NCI-H2081 treated with DMSO at 0.1 percent for 48 hours (cell line): ENCODE results near the gene NCKAP5.

Experiments used
- DNase-seq: peaks from one replicate; lab custom pipeline; 2025; lab: John Stamatoyannopoulos, UW

Gene NCKAP5

DNA sequence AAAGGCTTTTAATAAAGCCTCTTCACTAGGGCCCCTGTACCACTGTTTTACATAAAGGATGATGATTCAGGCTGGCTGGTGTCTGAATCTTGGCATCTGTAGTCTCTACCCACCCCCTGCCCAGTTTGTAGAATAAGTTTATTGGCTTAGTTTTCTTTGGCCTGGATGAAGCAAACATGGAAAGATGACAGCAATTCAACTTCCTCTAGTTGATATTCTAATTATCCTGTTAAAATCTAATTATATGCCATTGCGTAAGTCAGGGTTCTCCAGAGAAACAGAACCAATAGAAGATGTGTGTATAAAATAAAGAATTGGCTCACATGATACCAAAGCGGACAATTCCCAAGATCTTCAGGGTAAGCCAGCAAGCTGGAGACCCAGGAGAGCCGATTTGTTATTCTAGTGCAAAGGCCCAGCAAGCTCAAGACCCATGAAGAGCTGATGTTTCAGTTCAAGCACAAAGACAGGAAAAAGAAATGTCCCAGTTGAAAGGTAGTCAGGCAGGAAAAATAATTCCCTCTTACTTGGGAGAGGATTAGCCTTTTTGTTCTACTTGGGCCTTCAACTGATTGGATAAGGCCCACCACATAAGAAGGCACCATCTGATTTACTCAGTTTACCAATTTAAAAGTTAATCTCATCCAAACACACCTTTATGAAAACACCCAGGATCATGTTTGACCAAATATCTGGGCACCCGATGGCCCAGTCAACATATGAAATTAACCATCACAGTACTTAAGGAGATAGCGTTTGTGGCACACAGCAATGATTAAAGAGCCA, 815.6 kb downstream of the NCKAP5 start:
- no peak for DNase-seq

DNA sequence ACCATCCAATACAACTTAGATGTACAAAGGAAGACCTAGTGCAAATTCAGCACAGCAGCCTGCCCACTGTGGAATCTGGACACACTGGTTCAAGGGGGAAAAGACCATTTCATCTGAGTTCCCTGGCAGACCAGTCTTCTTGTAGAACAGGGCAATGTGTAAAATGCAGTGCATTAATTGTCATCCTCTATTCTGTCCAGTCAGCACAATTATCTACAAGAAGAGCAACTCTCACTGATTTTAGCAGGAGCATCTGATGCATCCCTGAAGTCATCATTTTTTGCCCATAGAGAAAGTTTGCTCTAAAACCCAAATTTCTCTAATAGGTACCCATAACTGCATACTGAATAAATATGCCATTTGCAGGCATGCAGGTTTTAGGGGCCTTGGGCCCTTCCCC, 816.4 kb downstream of the NCKAP5 start:
- DNase-seq: no peak

DNA sequence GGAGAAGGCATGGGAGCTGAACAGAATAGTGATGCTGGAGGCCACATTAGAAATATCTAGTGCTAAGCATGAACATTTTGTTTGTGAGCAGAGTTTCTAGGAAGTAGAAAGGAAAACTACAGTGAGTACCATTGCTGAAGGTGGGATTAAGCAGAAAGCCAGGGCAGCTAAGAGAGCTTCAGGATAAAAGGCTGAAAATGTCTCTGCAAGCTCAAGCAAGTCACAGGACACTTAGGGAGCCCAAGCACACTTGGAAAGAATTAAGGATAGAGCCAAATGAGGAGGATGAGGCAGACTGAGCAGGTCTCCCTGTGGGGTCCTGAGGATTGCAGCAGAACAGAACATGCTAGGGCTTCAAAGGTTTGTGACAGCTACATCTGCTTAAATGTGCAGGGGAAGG, 817.7 kb downstream of the NCKAP5 start:
- no peak for DNase-seq

DNA sequence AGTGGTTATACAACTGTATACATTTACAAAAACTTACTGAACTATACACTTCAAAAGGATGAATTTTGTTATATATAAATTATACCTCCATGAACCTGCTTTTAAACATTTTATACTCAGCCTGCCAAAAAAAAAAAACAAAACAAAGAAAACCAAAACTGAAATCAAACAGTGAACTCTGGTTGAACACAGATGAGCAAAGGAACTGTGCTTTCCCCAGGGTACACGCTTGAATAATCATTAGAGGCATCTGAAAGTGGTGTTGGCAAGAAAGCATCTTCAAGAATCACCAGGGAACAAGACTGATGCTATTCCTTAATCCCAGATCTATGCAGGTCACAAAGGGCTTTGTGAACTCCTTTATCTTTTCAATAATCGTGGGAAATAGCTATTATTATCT, 821.2 kb downstream of the NCKAP5 start:
- no peak for DNase-seq

DNA sequence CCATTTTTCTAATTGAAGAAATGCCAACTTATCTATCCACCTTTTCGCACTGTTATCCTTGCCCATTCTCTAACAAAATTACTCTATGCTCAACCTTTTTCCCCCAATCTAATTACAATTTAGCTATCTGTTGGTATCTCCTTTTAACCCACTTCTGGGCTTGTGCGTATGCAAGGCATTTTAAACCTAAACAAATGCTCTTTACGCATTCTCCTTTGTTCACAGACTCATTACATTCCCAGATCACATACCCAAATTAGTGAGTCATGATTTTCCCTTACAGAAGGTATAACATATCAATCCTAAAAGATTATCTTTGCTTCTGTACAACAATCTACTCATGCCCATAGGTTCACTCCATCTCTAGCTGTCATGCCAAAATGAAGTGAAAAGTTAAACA, 826.5 kb downstream of the NCKAP5 start:
- DNase-seq: no peak

DNA sequence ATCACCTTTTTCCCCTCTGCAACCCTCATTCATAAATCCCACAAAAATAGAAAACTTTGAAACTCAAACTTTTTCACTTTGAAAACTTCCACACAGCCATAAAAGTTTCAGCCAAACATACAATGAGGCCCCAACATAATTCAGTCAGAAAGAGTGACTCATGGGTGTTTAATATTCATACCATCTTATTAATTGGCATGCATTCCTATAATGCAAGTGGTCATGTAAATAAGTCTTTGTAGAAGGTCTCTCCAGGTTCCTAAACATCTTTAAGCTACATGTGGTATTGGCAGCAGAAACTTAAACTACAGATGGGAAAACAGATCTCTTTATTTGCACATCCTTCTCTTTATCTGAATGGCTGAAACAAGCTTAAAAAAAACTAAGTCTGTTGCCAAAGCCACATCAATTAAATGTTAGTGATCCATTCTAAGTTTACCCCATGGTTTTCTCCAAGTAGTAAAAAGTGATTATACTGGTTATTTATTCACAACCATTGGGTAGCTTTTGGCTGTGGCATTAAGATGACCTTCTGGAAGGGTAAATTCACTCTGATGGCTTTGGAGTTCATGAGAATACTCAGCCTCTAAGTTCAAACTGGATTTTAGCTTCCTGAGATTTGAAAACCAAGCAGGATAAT, 828.1 kb downstream of the NCKAP5 start:
- DNase-seq: no peak

DNA sequence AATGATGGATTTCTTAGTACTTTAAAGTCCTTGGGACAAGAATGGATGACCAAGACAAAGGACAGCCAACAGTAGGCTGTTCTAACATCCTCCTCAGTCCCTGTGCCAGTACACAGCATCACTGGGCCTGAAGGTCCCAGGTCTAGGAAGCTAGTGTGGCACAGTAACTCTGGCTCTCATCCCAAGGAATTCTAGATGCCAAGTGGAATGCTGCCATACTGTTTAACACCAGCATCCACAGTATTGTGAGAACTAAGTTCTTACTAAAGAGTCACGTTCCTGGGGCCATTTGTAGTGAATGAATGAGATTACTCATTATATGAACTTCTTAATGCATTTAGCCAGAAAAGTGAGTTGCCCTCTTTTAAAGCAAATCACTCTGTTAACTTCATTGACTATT, 830.0 kb downstream of the NCKAP5 start:
- DNase-seq: no peak

DNA sequence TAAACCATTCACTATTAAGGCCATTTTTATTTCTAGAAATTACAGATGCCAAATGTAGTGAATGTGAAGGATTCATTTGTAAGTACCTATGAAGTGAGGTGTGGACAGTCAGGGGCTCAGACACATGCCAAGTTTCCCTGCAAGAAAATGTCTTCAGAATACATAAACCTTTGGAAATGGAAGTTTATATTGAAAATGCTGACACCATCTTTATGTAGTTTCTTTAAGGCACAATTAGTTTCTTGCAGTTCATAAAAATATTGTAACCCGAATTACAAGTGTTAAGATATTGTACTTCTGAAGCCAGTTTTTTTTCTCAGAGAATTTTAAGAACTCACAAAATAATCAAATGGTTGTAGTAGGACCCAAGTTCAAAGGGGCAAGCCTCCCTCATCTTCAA, 832.2 kb downstream of the NCKAP5 start:
- no peak for DNase-seq

DNA sequence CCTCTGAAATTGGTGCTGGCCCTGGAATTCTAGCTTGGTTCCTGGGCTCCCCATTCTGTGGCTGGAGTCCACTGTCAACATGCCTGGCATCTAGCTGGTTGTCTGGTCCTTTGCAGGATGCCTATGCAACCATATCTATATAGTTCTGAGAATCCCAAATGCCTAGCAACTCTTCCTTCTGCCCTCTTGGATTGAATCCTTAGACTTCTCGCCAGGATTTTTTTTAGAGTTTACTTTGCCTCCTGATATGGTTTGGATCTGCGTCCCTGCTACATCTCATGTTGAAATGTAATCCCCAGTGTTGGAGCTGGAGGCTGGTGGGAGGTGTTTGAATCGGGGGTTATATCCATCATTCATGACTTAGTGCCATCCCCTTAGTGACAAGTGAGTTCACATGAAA, 833.3 kb downstream of the NCKAP5 start:
- no peak for DNase-seq

DNA sequence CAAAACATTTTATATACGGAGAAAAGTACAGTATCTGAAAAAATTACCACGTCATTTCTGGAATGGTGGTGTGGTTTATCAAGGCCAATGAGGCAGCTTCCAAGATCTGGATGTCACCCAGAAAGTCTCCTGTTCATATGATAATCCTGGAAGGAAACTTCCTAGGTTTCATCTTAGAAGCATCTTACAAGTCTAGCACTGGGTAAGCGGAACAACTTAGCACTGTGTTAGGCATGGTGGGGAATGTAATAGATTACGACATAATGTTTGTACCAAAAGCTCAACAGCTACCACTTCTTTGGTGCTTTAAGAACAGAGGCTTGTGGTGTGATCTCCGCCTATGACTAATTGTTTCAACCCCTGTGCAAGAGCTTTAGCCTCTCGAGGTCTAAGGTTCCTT, 835.2 kb downstream of the NCKAP5 start:
- DNase-seq: no peak

DNA sequence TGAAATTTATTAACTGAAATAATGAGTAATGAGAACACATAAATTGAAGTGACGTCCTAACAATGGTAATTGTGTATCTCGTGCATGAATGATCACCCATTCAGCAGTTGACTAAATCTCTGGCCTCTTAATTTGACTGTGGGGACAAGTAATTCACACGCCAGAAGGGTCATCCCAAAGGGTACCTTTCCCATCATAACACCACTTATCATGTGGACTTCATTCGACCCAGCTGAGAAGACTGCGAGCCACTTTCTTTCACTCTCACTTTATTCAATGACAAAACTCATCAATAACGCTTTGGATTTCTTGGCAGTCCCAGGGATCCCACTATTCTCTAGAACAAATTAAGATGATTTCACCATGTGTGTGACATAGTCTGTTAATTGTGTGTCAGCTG, 835.6 kb downstream of the NCKAP5 start:
- DNase-seq: no peak

DNA sequence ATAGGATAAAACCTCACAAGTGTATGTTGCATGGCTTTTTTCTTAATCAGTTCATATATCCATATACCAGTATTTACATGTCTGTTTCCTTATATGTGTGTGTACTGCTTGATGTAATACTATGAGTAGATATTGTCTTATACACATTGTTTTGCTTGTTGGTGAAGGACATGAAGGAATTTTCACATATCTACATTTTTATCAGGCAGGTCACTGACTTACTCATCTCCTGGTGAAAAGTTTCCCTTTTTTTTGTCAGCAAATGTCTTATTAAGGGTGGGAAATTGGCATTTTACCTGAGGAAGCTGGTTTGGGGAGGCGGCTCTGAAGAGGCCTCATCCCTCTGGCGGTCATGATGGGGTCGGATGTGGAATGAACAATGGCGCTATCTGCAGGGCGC, 836.8 kb downstream of the NCKAP5 start:
- no peak for DNase-seq

DNA sequence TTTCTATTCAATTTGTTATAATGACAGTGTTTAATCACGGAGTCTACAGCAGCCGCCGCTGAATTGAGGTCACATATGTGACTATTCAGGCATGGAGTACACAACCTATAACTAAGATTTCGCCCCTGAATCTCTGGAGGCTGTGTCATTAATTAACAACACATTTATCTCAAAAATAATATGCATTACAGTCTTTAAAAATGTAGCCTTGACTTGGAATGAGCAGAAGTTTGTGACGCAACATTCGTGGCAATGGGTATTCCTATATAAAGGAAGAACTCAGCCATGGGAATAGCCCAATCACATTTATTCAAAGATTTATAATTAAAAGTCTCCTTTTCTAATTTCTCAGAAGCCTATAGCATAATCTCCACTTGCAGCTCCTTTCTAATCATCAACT, 837.7 kb downstream of the NCKAP5 start:
- no peak for DNase-seq

DNA sequence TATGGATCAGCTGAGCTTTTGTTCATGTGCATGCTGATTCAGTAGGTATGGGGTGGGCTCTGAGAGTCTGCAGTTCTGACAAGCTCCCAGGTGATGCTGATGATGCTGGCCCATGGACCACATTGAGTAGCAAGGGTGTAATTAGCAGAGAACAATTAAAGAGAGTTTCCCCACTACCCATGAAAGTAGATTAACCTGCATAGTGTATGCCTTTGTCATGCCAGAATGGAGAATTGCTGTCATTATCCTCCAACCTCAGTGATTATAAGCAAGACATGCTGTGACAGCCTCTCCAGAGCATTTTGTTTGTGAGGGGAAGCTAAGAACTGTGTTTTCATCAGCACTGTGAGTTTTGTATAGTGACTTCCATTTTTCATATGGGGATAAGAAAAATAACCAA, 838.7 kb downstream of the NCKAP5 start:
- DNase-seq: no peak

DNA sequence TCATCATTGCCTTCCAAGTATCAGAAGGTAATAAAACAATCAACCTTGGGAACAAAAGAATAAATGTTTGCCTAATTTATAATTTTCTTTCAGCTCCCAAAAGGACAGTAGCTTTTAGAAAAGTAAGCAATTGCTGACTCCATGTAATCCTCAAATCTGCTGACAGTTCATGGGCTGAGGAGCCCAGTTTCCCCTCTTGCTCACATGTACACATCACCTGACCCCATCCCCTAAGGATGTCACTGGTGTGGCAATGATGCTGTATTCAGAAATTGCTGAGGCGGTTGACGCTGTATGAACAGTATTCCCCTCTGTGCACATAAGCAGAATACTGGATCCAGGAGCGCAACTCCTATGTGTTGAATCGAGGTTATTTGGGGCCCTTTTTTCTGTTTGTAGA, 842.1 kb downstream of the NCKAP5 start:
- no peak for DNase-seq

DNA sequence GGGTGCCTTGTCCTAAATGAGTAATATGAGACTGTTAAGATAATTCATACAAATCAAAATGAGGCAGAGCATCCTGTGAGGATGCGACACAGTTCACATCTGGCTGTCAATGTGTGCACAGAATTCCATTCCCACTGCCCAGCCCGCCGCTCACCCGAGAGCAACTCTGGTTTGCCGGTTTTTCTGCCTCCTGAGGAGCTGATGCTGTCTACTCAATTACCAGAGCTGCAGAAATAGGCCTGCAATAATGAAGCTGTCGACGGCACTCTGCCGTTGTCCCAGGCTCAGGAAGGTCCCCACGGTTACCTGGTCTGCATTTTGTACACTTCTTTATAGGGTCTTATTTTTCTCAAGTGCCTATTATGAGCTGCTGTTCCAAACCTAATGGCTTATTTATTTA, 842.5 kb downstream of the NCKAP5 start:
- DNase-seq: no peak

DNA sequence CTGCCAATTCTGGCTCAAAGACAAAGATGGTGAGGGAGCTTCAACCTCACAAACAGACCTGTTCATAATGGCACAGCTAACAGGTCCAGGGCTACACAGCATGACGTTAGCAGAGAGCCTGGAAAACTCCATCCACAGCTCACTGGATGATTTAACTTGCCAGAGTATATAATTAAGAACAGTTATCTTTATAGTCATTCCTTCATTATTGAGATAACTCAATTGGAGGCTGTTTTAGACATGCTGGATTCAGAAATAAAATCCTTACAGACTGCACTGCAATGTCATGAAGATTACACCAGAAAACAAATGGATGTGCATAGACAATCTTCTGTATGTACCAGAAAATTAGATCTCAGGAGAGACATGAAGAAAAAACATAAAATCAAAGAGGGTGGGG, 843.1 kb downstream of the NCKAP5 start:
- no peak for DNase-seq

DNA sequence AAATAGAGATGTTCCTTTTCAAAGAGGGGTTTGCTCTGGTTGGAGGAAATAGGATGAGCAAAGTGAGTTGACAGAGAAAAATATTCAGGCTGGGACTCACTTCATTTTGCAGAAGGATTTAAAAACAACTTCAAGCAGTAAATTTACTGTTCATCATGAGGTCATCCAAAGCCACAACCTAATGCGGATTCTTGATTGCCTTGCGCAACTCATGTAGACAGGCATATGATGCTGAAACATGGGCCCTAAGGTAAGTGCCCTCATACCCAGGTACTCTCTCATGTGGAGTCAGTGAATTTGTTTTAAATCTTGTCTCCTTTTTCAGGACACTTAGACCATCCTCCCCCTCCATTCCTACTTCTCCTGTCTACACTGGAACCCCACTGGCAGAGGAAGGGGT, 846.3 kb downstream of the NCKAP5 start:
- DNase-seq: no peak

DNA sequence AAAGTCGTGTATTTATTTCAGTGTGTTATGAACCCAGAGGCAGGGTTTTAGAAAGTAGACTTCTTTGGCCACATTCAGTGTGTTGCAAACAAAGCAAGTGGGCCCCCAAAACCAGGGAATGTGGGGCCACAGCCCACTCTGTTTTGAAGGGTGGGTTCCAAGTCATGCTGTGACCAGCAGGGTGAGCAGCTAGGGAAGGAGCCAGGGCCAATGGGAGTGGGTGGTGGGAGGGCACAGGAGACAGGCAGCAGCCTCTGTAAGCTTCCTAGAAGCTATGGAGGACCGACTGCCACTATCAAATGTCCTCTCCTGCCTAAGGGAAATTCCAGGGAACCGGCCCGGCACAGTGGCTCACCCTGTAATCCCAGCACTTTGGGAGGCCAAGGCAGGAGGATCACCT, 847.9 kb downstream of the NCKAP5 start:
- no peak for DNase-seq

DNA sequence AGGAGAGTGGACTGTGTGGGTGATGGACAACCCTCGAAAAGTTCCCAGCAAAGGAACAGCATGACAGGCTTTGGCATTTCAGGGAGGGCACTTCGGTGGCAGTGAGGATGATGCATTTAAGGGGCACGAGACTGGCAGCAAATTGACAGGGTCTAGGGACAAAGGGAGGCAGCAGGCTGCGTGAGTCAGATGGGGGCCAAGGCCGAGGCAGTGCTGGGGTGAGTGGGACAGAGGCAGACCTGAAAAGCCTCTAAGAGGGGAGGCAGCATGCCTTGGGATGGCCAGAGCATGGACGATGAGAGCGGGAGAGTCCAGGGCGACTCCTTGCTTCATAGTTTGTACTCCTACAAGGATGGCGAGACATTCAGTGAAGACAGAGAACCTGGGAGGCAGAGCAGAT, 848.8 kb downstream of the NCKAP5 start:
- DNase-seq: no peak

DNA sequence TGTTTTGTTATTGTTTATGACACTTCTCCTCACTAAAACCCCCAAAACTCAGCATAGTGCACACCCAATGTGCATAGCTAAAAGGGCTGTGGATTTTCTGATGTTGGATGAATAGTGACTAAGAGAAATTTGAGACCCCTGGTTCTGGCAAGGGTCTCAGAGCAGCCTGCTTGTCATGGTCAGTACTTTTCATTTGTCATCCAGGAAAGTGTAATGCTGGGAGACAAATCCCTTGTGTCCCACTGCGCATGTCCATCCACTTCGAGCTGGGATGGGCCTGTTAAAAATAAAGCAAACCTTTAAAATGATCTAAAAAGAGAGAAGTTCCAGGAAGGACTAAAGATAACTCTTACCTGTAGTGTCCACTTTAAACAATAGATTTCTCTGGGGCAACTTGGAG, 851.3 kb downstream of the NCKAP5 start:
- no peak for DNase-seq

DNA sequence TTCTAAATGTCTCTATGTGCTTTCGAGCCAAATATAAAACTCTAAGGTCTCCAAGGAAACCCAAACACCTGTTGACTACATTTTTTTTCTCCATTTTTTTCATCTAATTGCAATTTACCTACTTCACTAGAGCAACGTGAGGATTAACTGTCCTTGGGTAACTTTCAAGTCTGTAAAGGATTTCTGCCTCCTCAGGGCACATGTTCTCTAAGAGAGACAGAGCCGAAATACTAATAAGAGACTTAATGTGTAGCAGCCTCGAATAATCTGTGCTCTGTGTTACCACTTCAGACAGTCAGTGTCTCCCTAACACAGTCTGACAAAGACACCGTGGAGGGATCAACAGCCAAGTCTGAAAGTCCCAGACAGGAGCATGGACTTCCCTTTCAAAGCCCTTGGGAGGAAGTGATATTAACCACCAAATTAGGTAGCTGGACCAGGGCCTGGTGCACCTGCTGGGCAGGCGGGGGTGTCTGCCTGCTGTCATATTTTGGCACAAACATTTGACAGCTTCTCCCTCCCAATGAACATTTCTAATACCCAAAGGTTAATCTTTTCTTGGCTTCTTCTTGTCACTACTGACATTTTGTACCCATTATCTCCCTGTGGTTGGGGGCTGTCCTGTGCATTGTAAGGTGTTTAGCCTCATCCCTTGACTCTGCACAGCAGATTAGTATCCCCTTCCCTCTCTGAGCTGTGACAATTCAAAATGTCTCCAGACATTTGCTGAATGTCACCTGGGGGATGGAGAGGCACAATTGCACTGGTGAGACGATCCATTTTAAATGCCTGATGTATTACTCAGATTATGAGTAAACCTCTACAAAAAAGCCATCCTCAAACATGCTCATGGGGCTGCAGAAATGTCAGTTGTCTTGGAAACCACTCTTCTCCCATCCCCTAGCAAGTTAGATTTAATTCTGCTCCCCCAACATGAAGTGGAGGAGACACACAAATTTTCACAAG, 852.6 kb downstream of the NCKAP5 start:
- no peak for DNase-seq

DNA sequence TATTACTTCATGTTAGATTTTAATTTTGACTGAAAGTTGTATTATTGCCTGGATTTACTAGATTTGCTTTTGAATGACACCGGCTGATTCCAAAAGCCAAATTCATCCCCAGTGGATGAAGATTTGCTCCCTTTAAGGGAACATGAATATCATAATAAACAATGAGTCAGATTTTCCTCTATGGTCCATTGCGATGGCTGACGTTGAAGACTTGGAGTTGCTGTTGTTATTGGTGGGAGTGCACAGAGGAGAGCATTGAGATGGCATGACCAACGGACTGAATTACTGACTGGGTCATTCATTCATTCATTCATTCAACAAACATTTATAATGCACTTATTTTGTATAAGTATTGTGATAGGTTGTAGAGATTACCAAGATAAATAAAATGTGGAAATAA, 864.9 kb downstream of the NCKAP5 start:
- DNase-seq: no peak
